ENCODE data around the gene ONECUT3.
"Not testable (repeated sequence)": the region's sequence is repeated elsewhere in the genome, so short reads cannot be mapped to it uniquely, and the experiment has no call there.

- TF ChIP-seq ARNT (IDR thresholded peaks at IDR 0.05); POLR2A (conservative IDR thresholded peaks at IDR 0.05); ZEB2 (IDR thresholded peaks at IDR 0.05); RBM39 (optimal IDR thresholded peaks at IDR 0.05; ENCODE audit: low read depth, low read length); FOS (IDR thresholded peaks at IDR 0.05; ENCODE audit: extremely low read depth, insufficient read length); CREM (IDR thresholded peaks at IDR 0.05; ENCODE audit: low read depth); EZH2 (IDR thresholded peaks at IDR 0.05; ENCODE audit: borderline replicate concordance, low read depth, low read length); CHD2 (IDR thresholded peaks at IDR 0.05; ENCODE audit: low read depth, low read length); FOXP4 (CRISPR knock-in tag; IDR thresholded peaks at IDR 0.05; ENCODE audit: borderline replicate concordance); ZNF217 (CRISPR knock-in tag; IDR thresholded peaks at IDR 0.05); THRB (CRISPR knock-in tag; conservative IDR thresholded peaks at IDR 0.05): not testable (repeated sequence)
These were observed 7.7 kb downstream of the ONECUT3 start for GRCh38 chr19:1760786-1761527.
